Measurements from ENCODE around the gene RARA. TPM values are rescaled to one million over a fixed set of nuclear protein-coding genes. Genes with fewer than 3 reads are reported as not detected.
"Not testable (repeated sequence)": the region's sequence is repeated elsewhere in the genome, so short reads cannot be mapped to it uniquely, and the experiment has no call there.

The RARA gene
- polyA plus RNA-seq, 1 donor from 2014 or later, result 6.6 TPM

- H3K4me2 ChIP-seq (ENCODE audit: low read length); H3K9ac ChIP-seq (ENCODE audit: low read length); H3F3A ChIP-seq (ENCODE audit: insufficient read depth, low read length, poor library complexity, severe bottlenecking); H3K9me2 ChIP-seq (ENCODE audit: insufficient read depth, low read length); H3K36me3 ChIP-seq (ENCODE audit: insufficient read depth, low read length); H3K27ac ChIP-seq (ENCODE audit: low read length); H3K9me3 ChIP-seq (ENCODE audit: low read length); H2AFZ ChIP-seq (ENCODE audit: low read depth, low read length); H3K4me3 ChIP-seq (ENCODE audit: low read length); H4K20me1 ChIP-seq (ENCODE audit: insufficient read depth); H3K27me3 ChIP-seq (ENCODE audit: insufficient read depth, low read depth, low read length); H3K79me2 ChIP-seq (replicated peaks; ENCODE audit: insufficient read depth, low read length): not testable (repeated sequence)
These were observed 63.7 kb downstream of the RARA start for GRCh38 chr17:40372644-40373043.

DNA sequence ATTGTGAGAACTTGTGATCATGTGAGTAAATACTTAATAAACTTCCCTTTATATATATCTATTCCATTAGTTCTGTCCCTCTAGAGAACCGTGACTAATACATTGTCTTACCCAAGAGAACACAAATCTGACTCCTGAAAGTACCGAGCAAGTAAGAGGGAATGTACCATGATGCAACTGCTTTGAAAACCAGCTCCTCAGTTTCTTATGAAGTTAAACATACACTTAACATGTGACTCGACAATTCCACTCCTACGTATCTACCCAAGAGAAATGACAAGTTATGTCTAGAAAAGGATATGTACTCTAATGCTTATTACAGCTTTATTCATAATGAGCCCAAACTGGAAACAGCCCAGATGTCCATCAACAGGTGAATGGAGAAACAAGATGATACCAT lies 64.3 kb downstream of the RARA start:
- Histone ChIP-seq H3K79me2 (replicated peaks; ENCODE audit: insufficient read depth, low read length) (no peaks in the 10 kb centered on the region), H3K4me3 (ENCODE audit: low read length) (no peak overlapping the region), H3K4me2 (ENCODE audit: low read length) (no peak overlapping the region), H3K27ac (ENCODE audit: low read length) (no peak overlapping the region), H3F3A (ENCODE audit: insufficient read depth, low read length, poor library complexity, severe bottlenecking) (no peaks in the 10 kb centered on the region), H3K9me3 (ENCODE audit: low read length) (no peaks in the 10 kb centered on the region), H3K36me3 (ENCODE audit: insufficient read depth, low read length) (no peaks in the 10 kb centered on the region), H4K20me1 (ENCODE audit: insufficient read depth) (no peaks in the 10 kb centered on the region), H3K9me2 (ENCODE audit: insufficient read depth, low read length) (no peaks in the 10 kb centered on the region), H3K27me3 (ENCODE audit: insufficient read depth, low read depth, low read length) (no peaks in the 10 kb centered on the region), H2AFZ (ENCODE audit: low read depth, low read length) (no peak overlapping the region), H3K9ac (ENCODE audit: low read length) (no peak overlapping the region)
- TF ChIP-seq EZH2 (IDR thresholded peaks at IDR 0.05; ENCODE audit: borderline replicate concordance, insufficient read depth, low read length, poor library complexity, severe bottlenecking) (no peak), TAF1 (IDR thresholded peaks at IDR 0.05; ENCODE audit: low read depth) (no peak), SMC3 (conservative IDR thresholded peaks at IDR 0.05; ENCODE audit: poor library complexity) (no peak), EP300 (conservative IDR thresholded peaks at IDR 0.05; ENCODE audit: poor library complexity, severe bottlenecking) (no peak), POLR2AphosphoS5 (IDR thresholded peaks at IDR 0.05) (no peak)

DNA sequence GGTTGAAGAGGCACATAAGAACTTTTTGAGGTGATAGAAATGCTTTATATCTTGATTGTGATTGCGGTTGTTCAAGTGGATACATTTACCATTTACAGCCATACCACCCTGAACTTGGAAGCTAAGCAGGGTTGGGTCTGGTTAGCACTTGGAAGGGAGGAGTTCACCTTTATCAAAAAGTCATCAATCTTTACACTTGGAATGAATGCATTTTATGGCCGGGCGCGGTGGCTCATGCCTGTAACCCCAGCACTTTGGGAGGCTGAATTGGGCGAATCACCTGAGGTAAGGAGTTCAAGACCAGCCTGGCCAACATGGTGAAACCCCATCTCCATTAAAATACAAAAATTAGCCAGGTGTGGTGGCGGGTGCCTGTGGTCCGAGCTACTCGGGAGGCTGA lies 65.0 kb downstream of the RARA start:
- TF ChIP-seq EZH2 (IDR thresholded peaks at IDR 0.05; ENCODE audit: borderline replicate concordance, insufficient read depth, low read length, poor library complexity, severe bottlenecking), result no peak
- no peak for TF ChIP-seq SMC3 (conservative IDR thresholded peaks at IDR 0.05; ENCODE audit: poor library complexity)
- TF ChIP-seq RAD21 (conservative IDR thresholded peaks at IDR 0.05), result no peak
- TF ChIP-seq TAF1 (IDR thresholded peaks at IDR 0.05; ENCODE audit: low read depth), result no peak
- TF ChIP-seq, protein P1, sequence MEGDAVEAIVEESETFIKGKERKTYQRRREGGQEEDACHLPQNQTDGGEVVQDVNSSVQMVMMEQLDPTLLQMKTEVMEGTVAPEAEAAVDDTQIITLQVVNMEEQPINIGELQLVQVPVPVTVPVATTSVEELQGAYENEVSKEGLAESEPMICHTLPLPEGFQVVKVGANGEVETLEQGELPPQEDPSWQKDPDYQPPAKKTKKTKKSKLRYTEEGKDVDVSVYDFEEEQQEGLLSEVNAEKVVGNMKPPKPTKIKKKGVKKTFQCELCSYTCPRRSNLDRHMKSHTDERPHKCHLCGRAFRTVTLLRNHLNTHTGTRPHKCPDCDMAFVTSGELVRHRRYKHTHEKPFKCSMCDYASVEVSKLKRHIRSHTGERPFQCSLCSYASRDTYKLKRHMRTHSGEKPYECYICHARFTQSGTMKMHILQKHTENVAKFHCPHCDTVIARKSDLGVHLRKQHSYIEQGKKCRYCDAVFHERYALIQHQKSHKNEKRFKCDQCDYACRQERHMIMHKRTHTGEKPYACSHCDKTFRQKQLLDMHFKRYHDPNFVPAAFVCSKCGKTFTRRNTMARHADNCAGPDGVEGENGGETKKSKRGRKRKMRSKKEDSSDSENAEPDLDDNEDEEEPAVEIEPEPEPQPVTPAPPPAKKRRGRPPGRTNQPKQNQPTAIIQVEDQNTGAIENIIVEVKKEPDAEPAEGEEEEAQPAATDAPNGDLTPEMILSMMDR (IDR thresholded peaks at IDR 0.05; ENCODE audit: poor library complexity, severe bottlenecking), result no peak
- TF ChIP-seq POLR2AphosphoS5 (IDR thresholded peaks at IDR 0.05), result no peak
- no peak for TF ChIP-seq REST (IDR thresholded peaks at IDR 0.05; ENCODE audit: borderline replicate concordance)
- TF ChIP-seq MXI1 (conservative IDR thresholded peaks at IDR 0.05; ENCODE audit: poor library complexity, severe bottlenecking), result no peak
- TF ChIP-seq EP300 (conservative IDR thresholded peaks at IDR 0.05; ENCODE audit: poor library complexity, severe bottlenecking), result no peak
- Histone ChIP-seq H3K9me3 (ENCODE audit: low read length) (no peaks in the 10 kb centered on the region), H3F3A (ENCODE audit: insufficient read depth, low read length, poor library complexity, severe bottlenecking) (no peaks in the 10 kb centered on the region), H3K4me3 (ENCODE audit: low read length) (no peak overlapping the region), H3K36me3 (ENCODE audit: insufficient read depth, low read length) (no peaks in the 10 kb centered on the region), H3K79me2 (replicated peaks; ENCODE audit: insufficient read depth, low read length) (no peaks in the 10 kb centered on the region), H4K20me1 (ENCODE audit: insufficient read depth) (no peaks in the 10 kb centered on the region), H3K4me2 (ENCODE audit: low read length) (no peak overlapping the region), H3K9me2 (ENCODE audit: insufficient read depth, low read length) (no peaks in the 10 kb centered on the region), H2AFZ (ENCODE audit: low read depth, low read length) (no peak overlapping the region), H3K9ac (ENCODE audit: low read length) (no peak overlapping the region), H3K27ac (ENCODE audit: low read length) (no peak overlapping the region), H3K27me3 (ENCODE audit: insufficient read depth, low read depth, low read length) (no peaks in the 10 kb centered on the region)
